ENCODE measurements around the gene VIPAS39. TPM values are rescaled to one million over a fixed set of nuclear protein-coding genes. Genes with fewer than 3 reads are reported as not detected.

The VIPAS39 gene
- total and polyA plus RNA-seq, 2 of the 13 experiments (the other 11 are each of a cell fraction or from before 2014, with no cell fraction given), result 13.3 to 21.5 TPM

DNA sequence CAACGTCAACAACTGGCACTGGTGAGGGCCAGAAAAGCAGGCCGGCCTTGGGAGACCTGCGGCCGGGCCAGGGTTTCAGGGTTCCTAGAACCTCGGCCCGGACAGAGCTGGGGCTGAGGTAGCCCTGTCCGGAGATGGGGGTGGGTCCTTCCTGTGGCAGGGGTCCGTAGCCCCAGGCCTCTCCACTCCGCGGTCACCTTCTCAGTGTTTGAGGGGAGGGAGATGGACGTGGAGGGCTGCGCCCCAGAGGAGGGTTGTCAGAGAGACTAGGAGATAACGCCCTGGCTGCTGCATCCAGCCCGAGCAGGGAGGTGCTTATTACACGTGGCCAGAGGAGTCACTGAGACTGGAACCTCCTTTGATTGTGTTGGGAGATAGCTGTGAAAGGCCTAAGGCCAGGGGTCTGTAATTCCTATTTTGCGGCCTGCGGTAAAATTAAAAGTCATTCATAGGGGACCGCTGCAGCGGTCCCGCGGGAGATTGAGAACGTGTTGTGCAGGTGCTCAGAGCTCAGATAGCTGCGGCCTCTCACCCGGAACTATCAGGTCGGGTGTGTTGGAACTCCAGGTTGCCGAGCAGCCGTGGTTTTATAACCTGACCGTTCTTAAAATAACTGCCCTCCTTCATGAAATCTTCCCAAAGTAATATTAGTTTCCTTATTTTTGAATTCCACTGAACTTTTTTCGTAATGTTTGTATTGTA is 999 bp upstream of the VIPAS39 start (continued):
- TF ChIP-seq ZNF138 (CRISPR knock-in tag; IDR thresholded peaks at IDR 0.05; ENCODE audit: low read depth), result 0 out of 2 replicates have a peak, but pooled peaks have one; percentile 15
- TF ChIP-seq AGO2 (optimal IDR thresholded peaks at IDR 0.05; ENCODE audit: low read depth, low read length), result peak; percentile 73
- TF ChIP-seq CHD4 (IDR thresholded peaks at IDR 0.05; ENCODE audit: borderline replicate concordance, low read length), result no peak
- TF ChIP-seq MYNN (CRISPR knock-in tag; IDR thresholded peaks at IDR 0.05; ENCODE audit: low read depth), result no peak
- TF ChIP-seq ZNF24 (IDR thresholded peaks at IDR 0.05), result no peak
- peak; percentile 40 for TF ChIP-seq PHF8 (CRISPR knock-in tag; IDR thresholded peaks at IDR 0.05)
- 0 out of 2 replicates have a peak, but pooled peaks have one; percentile 13 for TF ChIP-seq RELA (CRISPR knock-in tag; IDR thresholded peaks at IDR 0.05)
- TF ChIP-seq, protein P1, sequence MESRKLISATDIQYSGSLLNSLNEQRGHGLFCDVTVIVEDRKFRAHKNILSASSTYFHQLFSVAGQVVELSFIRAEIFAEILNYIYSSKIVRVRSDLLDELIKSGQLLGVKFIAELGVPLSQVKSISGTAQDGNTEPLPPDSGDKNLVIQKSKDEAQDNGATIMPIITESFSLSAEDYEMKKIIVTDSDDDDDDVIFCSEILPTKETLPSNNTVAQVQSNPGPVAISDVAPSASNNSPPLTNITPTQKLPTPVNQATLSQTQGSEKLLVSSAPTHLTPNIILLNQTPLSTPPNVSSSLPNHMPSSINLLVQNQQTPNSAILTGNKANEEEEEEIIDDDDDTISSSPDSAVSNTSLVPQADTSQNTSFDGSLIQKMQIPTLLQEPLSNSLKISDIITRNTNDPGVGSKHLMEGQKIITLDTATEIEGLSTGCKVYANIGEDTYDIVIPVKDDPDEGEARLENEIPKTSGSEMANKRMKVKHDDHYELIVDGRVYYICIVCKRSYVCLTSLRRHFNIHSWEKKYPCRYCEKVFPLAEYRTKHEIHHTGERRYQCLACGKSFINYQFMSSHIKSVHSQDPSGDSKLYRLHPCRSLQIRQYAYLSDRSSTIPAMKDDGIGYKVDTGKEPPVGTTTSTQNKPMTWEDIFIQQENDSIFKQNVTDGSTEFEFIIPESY (CRISPR knock-in tag; IDR thresholded peaks at IDR 0.05), result no peak
- TF ChIP-seq, protein P2, sequence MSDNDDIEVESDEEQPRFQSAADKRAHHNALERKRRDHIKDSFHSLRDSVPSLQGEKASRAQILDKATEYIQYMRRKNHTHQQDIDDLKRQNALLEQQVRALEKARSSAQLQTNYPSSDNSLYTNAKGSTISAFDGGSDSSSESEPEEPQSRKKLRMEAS (IDR thresholded peaks at IDR 0.05), result peak; percentile 13
- TF ChIP-seq ZNF614 (CRISPR knock-in tag; IDR thresholded peaks at IDR 0.05; ENCODE audit: borderline replicate concordance), result 0 out of 2 replicates have a peak, but pooled peaks have one; percentile 15
- peak; percentile 78; the same call in 1 of the 2 replicates for TF ChIP-seq RNF219 (CRISPR knock-in tag; IDR thresholded peaks at IDR 0.05)
- peak; percentile 41 for TF ChIP-seq ZFX (CRISPR knock-in tag; IDR thresholded peaks at IDR 0.05; ENCODE audit: low read depth)
- TF ChIP-seq ZNF333 (CRISPR knock-in tag; IDR thresholded peaks at IDR 0.05; ENCODE audit: borderline replicate concordance), result peak; percentile 17; the same call in 1 of the 2 replicates
- no peak for TF ChIP-seq ZNF850 (CRISPR knock-in tag; conservative IDR thresholded peaks at IDR 0.05)
- no peak for TF ChIP-seq KLF12 (CRISPR knock-in tag; IDR thresholded peaks at IDR 0.05; ENCODE audit: borderline replicate concordance)
- TF ChIP-seq MYC (CRISPR knock-in tag; IDR thresholded peaks at IDR 0.05; ENCODE audit: borderline replicate concordance), result peak; percentile 76; the same call in 1 of the 2 replicates
- TF ChIP-seq, protein P3, sequence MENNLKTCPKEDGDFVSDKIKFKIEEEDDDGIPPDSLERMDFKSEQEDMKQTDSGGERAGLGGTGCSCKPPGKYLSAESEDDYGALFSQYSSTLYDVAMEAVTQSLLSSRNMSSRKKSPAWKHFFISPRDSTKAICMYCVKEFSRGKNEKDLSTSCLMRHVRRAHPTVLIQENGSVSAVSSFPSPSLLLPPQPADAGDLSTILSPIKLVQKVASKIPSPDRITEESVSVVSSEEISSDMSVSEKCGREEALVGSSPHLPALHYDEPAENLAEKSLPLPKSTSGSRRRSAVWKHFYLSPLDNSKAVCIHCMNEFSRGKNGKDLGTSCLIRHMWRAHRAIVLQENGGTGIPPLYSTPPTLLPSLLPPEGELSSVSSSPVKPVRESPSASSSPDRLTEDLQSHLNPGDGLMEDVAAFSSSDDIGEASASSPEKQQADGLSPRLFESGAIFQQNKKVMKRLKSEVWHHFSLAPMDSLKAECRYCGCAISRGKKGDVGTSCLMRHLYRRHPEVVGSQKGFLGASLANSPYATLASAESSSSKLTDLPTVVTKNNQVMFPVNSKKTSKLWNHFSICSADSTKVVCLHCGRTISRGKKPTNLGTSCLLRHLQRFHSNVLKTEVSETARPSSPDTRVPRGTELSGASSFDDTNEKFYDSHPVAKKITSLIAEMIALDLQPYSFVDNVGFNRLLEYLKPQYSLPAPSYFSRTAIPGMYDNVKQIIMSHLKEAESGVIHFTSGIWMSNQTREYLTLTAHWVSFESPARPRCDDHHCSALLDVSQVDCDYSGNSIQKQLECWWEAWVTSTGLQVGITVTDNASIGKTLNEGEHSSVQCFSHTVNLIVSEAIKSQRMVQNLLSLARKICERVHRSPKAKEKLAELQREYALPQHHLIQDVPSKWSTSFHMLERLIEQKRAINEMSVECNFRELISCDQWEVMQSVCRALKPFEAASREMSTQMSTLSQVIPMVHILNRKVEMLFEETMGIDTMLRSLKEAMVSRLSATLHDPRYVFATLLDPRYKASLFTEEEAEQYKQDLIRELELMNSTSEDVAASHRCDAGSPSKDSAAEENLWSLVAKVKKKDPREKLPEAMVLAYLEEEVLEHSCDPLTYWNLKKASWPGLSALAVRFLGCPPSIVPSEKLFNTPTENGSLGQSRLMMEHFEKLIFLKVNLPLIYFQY (CRISPR knock-in tag; IDR thresholded peaks at IDR 0.05; ENCODE audit: borderline replicate concordance), result no peak
- 0 out of 2 replicates have a peak, but pooled peaks have one; percentile 14 for TF ChIP-seq ARHGAP35 (CRISPR knock-in tag; IDR thresholded peaks at IDR 0.05; ENCODE audit: borderline replicate concordance)
